Esophagus squamous epithelium (tissue), 4 donors: ENCODE results near the gene ZNF385D.

ENCODE experiments used
- CTCF ChIP-seq, 6 experiments: fragments of 450-650 bp in 4 of 6; fragments of 200-600 bp in 2 of 6; sonication (generic) in 2 of 6; IDR thresholded peaks; one replicate each; pipeline ENCODE4 v1.5.1; 2016 to 2019; ENCODE audit warnings: antibody characterized with exemption in 6 of 6, mild to moderate bottlenecking in 4 of 6, moderate library complexity in 4 of 6
- POLR2A ChIP-seq, 4 donors: fragments of 450-650 bp; IDR thresholded peaks; one replicate each; pipeline ENCODE4 v1.6.1; 2017; ENCODE audit warnings: antibody characterized with exemption in 4 of 4, mild to moderate bottlenecking in 4 of 4, moderate library complexity in 3 of 4

GRCh38 chr3:21405671-21406667 lies 345.0 kb downstream of the ZNF385D start:
- TF ChIP-seq CTCF (IDR thresholded peaks at IDR 0.05) (no peak), POLR2A (IDR thresholded peaks at IDR 0.05) (no peak)
